Activated T-helper 9 cell treated with anti-CD3 and anti-CD28 coated beads, Interleukin-2, amount 50 U/mL, for 16 hours (primary cell): Measurements from ENCODE around the gene MYO10.
"Not testable (repeated sequence)": the region's sequence is repeated elsewhere in the genome, so short reads cannot be mapped to it uniquely, and the experiment has no call there.

Source experiments
- DNase-seq: peaks from one replicate; pipeline ENCODE4 v3.0.0-alpha.2; 2020; ENCODE audit warnings: low read depth

The MYO10 gene

DNA sequence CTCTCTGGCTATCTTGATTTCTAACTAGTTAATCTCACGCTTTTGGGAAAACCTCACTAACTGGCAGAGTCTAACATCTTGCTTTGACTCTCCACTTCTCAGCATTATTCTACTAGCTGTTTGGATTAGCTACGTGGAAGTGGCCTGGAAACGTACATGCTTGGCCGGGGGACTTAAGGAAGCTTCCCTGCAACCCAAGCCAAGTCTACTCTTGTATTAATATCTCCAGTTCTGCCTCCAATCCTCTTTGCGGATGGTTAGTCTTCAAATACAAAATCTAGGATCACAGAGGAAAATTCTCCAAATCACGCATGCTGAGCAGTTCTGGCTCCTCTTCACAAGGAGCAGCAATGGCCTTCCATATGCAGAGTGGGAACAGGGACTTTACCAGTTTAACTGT lies 267.5 kb downstream of the MYO10 start:
- DNase-seq: no peak

- DNase-seq: no peak
Observed at GRCh38 chr5:16668194-16668593, 267.9 kb downstream of the MYO10 start.

DNA sequence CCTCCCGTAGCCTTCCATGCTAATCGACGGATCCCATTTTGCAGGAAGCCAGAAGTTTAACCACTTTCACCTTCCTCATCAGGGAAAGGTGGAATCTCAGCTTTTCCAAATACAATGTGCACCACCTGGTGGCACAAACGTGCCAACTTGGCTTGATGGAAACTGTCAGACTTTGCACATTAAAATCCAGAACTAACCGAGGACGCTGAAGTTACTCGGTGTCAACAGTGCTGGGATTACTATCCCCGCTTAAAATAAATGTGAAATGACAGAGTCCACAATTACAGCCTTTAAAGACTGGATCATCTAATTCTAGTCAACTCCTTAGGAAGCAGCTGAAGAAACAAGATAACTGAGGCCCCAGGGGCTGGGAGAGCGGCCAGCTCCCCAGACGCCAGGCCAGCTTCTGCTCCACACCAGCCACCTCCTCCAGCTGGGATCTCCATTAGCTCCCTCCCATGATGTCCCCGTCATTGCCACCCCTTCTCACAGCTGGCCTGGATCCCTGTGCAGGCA lies 269.1 kb downstream of the MYO10 start:
- DNase-seq: no peak

- no peak for DNase-seq
Observed at GRCh38 chr5:16666130-16666882, 269.8 kb downstream of the MYO10 start.

DNA sequence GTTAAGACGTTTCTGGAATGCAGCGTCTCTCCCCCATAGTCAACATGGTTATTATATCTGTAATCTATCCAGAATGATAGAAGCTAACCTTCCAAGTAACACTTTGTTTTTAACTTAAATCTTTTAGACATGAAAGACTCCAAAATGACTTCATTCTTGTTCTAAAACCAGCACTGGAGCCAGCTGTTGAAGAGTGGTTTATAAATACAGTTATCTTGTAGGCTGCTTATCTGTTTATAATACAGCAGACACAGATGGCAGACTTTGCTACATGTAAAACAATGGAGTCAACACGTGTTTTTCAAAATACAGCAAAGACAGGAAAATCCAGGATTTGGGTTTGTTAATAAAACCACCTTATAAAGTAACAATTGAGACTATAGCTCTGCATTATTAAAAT lies 270.5 kb downstream of the MYO10 start:
- no peak for DNase-seq

DNA sequence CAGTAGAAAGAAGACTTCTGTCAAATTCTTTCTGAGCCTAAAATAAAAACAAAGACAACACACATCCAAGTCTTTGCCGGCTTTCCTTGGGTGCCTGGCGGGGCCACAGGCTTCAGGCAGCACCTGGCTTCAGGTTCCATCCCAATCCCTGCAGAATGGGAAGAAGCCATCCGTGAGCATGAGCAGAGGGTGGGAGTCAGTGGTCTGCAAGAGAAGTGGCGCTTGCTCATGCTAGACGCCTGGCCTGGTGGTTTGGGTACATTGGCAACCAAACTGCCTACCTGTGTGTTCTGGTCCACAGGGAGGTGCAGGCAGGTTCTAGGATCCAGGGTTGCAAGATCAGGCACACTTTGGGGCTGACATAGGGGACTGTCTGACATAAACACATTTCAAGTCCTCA lies 271.7 kb downstream of the MYO10 start:
- no peak for DNase-seq

DNA sequence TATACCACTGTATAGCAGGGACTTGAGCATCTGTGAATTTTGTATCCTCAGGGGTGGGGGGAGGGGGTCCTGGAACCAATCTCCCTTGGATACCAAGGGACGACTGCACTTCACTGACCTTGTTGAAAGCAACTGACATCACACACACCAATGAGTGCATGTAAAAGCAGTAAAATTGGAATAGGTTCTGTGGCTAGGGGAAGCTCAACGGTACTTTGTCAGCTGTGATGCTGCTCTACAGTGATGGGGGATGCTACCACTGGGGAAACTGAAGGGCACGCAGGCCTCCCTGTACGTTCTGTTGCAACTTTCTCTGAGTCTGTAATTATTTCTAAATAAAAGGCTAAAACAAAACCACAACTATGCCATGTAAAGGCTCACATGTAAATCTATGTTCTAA lies 272.2 kb downstream of the MYO10 start:
- no peak for DNase-seq

DNA sequence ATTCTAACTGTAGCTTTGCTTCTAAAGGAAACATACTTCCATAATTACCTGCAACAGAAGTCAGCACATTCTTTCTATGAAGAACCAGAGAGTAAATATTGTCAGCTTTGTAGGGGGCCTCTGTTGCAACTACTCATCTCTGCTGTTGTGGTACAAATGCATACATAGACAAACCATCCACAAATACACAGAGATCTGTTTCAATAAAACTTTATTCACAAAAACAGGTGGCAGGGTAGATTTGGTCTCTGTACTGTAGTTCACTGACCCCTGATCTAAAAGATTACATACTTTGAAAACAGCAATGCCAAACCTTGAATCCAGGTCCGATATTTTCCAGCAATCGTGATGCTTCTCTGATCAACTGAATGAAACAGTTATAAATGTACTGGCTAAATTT lies 274.4 kb downstream of the MYO10 start:
- no peak for DNase-seq

GRCh38 chr5:16660982-16661381 lies 275.1 kb downstream of the MYO10 start:
- no peak for DNase-seq

DNA sequence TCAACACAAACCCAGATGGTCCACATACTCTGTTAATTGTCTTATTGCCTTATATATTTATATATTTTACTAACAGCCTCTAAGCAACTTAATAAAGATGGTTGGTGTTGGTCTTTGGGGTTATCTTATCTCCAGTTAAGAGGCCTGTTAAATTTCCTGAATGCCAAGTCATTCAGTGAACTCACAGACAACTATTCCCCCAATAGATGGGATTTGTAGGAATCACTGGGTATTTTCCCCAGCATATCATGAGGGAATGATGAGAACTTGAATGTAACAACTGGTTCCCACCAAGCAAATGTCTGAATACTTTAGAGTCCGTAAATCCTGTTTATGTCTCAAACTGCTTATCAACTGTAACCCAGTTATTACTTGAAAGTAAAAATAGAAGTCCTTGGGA lies 276.6 kb downstream of the MYO10 start:
- no peak for DNase-seq

- no peak for DNase-seq
Observed at GRCh38 chr5:16656561-16657191, 279.4 kb downstream of the MYO10 start.

GRCh38 chr5:16654647-16655334 lies 281.3 kb downstream of the MYO10 start:
- DNase-seq: no peak

GRCh38 chr5:16648739-16649138 lies 287.3 kb downstream of the MYO10 start:
- DNase-seq: not testable (repeated sequence)

DNA sequence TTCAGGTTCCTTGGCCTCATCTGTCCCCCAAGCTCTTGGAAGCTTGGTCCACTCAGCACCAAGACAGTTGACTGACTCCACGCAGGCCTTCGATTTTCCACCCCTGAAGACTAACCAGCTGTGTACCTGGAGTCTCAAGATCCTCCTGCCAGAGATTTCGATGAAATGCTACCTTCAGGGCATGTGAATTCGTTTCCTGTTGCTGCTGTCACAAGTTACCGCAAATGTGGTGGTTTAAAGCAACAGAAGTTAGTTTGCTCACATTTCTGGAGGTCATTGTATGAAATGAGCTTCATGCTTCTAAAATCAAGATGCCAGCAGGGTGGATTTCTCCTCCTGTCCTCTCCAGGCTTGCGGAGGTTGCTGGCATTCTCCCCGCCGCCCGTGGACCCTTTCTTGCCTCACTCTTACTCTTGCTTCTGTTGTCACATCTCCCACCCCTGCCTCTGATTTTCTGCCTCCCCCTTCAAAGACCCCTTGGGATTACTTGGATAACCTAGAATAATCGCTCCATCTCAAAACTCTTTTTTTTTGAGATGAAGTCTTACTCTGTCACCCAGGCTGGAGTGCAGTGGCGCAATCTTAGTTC lies 291.7 kb downstream of the MYO10 start:
- DNase-seq: no peak

DNA sequence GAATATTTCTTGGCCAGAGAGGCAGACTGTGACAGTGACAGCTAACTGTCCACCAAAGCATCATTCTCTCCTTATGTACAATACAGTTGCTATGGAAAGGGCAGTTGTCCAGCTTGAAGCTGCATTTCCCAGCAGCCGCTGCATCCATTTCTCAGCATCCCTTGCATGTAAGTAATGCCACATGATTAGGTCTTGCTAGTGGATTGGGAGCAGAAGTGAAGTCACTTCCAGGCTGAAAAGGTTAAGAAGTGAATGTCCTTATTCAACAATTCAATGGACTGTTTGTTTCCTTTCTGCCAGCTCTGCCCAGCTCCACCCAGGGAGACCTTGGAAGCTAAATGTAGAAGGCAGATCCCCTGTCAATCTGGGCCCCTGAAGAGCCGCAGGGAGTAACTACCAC lies 293.2 kb downstream of the MYO10 start:
- no peak for DNase-seq

- no peak for DNase-seq
Observed at GRCh38 chr5:16639206-16639605, 296.9 kb downstream of the MYO10 start.

- DNase-seq: no peak
Observed at GRCh38 chr5:16628376-16628775, 307.7 kb downstream of the MYO10 start.

DNA sequence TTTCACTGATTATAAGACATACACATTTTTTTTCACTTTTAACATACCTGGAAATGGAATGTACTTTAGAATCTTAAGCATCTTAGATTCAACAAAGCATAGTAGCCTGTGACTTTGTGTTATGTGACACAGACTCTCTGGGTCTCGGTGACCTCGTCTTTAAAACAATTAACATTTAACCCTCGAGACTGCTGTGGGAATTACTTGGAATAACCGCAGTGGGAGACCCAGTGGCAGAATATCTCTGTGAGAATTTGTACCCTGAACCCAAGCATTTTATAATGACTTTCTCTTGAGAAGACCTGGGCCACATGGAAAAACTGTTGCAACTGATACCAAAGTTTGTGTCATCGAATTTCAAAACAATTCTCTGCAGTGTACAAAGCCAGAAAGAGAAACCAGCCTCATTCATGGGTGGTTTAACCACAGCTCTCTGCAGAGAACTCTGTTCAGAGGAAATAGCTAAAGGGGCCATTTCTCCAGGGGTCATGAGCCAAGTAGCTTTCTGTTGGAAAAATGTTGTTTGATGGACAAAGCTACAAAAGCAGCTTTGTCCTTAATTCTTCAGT lies 309.3 kb downstream of the MYO10 start:
- DNase-seq: no peak

DNA sequence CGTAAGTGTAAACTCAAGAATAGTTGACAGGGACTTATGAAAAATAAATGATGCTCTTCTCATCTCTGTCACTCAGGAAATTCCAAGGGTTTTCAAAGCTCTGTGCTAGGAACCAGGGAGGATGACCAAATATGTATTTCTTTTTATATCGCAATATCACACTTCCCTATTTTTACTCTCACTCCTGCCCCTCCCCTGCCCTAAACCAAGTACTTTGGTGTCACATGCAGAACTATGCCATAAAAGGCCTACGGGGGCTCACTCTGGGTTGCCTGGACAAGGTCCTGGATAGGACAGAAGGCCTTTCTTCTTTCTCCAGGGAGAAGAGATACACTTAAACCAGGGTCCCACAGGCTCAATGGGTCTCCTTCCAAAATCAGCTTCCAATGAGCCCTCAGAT lies 311.0 kb downstream of the MYO10 start:
- no peak for DNase-seq

DNA sequence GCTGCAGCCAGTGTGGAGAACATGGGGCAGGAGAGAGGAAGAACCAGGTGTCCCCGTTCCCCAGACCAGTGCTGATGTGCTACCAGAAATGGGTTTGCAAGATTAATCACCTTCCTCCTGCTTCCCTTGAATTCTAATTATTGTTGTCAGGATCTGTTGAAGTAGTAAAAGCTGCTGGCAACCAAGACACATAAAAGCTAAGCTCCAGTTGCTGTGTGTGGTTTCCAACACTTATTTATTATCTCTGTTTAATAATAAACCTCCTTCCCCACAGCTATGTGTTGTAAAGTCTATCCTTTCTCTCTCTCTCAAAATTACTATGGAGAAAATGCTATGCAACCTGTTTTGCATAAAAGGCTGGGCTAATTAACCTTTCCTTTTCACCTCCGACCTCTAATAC lies 317.0 kb downstream of the MYO10 start:
- no peak for DNase-seq

DNA sequence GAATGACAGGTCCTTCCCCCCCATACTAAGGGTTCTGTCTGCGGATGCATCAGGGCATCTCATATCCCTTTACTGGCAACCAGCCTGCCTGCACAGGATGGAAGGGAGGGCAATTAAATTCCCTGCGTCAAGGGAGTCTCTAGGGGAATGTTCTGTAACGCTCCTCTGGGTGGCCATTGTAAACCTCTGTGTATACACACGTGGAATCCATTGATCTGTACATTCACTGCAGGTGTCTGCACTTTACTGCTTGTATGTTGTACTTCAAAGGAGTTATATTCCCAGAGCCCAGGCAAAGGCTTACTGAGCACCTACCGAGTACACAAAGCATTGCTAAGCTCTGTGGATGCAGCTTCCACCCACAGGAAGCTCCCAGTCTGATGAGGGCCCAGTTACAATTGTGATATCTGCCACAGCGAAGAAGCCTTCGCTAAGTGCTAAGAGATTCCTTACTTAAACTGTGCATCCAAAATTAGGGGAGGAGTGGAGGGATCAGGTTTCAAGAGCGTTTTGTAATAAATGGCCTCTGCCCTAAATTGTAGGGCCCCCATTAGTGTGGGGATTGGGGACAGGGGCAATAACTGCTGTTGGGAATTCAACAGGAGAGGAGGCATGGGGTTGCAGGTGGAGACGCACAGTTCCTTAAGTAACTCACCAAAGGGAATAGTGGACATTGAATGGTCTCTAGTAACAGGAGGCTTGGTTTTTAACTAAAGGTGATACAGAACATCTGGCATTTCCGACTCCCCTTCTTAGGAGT lies 317.8 kb downstream of the MYO10 start:
- no peak for DNase-seq
